B cell (primary cell): ENCODE results near the gene TUT4.

ENCODE experiments used
- CTCF ChIP-seq: fragments of 200-600 bp; IDR thresholded peaks from one replicate; pipeline ENCODE4 v1.8.0; 2022; ENCODE audit warnings: antibody characterized with exemption, mild to moderate bottlenecking
- EZH2 ChIP-seq: IDR thresholded peaks from 2 replicates; pipeline ENCODE4 v1.6.1; 2012; ENCODE audit warnings: borderline replicate concordance, low read depth, mild to moderate bottlenecking, moderate library complexity, low read length; ENCODE audit not compliant: insufficient read depth, poor library complexity, severe bottlenecking

GRCh38 chr1:52424813-52425212, 128.1 kb downstream of the TUT4 start:
- TF ChIP-seq EZH2, result no peak
- no peak for TF ChIP-seq CTCF
